Fibroblast of skin of back (primary cell): ENCODE measurements around the gene CDKN2B.

Experiments
- DNase-seq: peaks from one replicate; pipeline ENCODE4 v3.0.0-alpha.2; 2013

The CDKN2B gene

DNA sequence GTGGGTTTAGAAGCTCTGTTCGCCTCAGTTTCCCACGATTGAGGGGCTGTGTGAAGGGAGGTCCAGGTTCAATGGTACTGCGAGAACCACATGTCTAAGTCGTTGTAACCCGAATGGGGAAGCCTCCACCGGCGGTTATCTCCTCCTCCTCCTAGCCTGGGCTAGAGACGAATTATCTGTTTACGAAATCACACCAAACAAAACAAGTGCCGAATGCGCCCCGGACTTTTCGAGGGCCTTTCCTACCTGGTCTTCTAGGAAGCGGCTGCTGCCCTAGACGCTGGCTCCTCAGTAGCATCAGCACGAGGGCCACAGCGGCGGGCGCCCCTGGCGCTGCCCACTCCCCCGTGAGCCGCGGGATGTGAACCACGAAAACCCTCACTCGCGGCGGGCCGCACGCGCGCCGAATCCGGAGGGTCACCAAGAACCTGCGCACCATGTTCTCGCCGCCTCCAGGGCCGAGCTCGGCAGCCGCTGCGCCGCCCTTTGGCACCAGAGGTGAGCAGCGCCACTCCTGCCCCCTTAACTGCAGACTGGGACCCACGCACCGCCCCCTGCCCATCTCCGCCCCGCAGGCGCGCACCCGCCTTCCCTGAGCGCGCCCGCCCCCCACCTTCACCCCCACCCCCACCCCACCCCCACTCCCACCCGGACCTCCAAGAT is 15.1 kb downstream of the CDKN2B start, which contains the start of gene CDKN2A:
Gene CDKN2A (minus strand): TSS at position 500 of the 663 bp plus-strand sequence.
- DNase-seq, result no peak

DNA sequence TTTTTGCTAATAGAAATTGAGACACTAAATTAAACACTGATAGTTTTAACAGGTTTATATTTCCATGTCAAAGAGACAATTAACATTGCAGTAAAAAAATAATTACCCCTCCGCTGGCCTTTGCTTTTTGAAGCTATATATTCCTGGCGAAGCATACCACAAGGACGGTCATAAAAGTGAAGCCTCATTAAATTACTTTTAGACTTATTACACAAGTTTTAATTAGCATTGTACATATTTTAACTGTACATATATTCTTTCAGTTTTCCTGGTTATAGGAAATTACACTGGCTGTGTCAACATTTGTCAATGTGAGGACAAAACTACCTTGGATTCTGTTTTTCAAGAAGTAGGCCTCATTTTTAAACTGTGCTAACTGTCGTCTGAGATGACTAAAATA is 16.1 kb downstream of the CDKN2B start:
- no peak for DNase-seq

DNA sequence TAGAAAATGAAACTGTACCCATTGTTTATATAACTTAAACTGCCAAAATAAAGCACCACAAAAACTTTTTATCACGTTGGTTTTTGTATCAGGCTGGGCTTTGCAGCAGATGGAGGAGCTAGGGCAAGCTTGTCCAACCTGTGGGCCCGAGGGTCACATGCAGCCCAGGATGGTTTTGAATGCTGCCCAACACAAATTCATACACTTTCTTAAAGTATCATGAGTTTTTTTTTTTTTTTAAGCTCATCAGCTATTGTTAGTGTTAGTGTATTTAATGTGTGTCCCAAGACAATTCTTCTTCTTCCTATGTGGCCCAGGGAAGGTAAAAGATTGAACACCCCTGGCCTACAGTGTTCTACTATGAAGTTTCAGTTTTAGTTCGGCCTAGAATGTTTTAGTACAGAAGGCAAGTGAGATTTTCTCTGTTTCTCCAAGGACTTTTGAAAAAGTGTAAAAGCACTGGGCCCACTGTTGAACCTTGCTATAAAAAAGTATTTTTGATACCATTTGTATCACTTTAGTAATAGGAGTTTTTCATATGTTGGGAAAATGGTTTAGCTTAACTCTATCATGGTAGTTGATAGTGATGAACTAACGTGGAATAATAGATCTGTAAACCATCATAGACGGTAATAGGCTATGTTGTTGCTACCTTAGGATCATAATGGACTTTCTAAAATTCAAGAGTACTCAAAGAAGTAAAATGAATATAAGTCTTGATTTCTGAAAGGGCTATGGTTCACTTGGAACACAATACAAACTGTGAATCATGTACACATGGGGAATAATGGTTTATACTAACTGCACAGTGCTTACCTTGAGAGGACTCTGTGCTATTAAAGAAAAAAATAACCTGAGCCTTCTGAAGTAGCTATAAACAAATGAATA is 17.8 kb downstream of the CDKN2B start:
- no peak for DNase-seq

DNA sequence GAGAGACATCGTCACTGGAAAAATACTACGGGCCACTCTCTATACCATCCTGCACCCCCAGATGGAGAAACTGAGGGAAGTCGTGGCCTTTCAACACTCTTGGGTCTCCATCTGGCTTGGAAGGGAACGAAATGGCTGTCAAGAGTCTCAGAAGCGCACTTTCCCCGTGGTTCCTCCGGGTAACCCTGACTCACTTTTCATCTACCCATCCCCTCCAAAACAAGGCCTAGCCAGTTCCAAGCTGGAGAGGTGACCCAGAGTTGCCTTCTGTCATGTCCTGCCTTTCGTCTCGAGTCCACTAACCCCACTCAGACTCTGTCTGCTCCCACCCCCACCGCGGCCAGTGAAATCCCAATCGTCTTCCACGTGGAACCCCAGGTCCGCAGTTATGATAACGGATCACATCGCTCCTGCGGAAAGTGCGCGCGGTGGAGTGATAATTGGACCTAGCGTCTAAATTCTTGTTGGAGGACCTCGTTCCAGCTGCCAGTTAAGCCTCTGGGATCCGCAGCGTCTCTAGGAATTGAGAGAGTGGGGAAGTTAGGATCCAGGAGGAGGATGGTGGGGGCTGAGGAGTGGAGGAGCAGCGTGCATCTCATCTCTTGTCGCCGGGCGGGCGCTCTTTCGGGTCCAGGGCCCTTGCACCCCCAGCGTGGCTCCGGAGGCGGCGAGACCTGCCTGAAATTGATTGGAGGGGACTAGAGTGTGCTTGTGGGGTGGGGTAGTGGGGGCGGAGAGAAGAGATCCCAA is 19.5 kb downstream of the CDKN2B start:
- DNase-seq, result no peak

DNA sequence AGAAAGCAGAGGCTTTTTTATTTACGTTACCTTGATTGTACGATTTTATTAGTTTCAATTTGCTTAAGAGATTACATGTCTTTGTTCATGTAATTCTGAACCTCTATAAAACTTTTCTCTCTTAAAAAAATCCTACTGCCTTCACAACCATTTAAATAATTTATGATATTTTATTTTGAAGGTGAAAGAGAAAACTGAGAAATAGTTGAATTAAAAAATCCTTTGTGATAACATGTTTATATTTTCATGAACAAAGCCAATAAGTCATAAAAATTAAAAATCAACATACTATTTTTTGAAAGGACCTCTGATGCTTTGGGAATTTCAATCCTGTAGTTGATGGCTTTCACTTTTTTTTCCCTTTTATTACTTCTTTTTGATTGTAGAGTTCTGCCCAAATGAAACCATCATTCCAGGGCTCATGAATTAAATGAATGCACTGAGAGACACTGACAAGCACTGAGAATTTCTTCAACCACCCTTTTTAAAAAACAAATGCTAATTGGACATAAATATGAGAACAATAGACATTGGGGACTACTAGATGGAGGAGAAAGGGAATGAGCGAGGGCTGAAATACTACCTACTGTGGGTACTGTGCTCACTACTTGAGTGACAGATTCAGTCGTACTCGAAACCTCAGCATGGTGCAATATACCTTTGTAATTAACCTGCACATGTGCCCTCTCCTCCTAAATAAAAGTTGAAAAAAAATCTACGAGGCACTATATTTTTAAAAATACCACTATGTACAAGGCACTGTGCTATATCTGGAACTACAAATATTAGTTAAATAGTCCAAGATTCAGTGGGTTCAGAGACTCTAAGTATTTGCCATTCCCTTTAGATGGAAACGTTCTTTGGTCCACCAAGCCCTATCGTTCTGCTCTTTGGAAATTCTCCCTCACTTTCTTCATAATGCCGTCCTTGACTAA is 20.8 kb downstream of the CDKN2B start:
- DNase-seq, result no peak

DNA sequence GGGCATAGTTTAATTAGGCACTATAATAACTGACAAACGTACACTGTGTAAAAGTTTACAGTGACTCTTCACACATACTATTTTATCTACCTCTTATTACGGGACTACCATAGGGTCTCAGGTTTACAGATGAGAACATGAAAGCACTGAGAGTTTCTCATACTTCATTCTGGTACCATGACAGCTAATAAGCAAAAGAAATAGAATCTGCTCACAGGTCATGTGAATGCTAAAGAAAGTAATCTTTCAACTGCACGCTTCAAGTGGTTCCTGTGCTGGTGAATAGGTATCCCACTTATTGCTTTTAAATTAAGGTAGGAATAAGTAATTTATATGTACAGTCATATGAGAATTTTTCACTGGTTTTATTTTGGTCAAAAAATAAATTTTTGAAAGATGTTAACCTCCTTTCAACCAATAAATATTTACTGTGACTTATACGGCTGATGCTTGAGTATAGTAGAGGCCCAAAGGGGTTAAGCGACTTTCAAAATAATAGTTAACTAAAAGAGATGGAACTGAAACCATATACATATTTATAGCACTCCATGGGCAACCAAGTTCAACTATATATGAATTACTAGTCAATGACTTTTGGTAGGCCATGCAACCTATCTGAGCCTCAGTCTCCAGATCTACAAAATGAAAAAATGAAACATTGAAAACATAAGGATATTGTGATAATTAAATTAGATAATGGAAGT is 23.0 kb downstream of the CDKN2B start:
- DNase-seq, result no peak

DNA sequence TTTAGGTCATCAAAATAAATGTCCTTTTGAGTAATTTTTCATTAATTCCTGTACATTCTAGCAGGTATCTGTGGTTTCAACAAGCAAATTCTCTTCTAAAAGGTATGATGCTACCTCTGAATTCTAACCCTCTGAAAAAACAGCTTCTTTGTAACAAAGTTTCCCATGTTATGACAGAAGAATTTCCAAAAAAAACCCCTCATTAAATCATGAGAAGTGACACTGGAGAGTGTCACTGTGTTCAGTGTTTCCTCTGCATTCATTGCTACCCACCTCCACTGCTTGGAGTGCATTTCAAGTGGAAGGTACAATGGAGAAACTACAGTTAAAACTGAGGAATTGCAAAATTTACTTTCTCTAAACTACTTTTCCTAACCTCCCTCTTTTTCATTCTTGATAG is 25.0 kb downstream of the CDKN2B start:
- DNase-seq, result no peak

DNA sequence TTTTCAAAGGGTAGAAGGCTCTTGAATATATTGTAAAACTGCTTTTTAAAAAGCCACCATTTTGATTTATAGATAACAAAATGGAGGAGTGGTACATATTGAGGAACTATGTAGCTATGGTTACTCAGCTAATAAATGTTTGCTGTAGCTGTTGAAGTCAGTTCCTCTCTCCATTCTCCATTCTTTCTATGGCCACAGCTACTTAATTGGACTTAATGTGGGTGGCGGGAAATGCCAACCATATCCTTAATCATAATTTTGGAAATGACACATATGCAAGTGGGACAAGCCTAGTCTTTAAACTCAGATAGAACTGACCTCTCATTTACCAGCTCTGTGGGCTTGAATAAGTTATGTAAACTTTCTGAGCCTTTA is 25.6 kb downstream of the CDKN2B start:
- no peak for DNase-seq

DNA sequence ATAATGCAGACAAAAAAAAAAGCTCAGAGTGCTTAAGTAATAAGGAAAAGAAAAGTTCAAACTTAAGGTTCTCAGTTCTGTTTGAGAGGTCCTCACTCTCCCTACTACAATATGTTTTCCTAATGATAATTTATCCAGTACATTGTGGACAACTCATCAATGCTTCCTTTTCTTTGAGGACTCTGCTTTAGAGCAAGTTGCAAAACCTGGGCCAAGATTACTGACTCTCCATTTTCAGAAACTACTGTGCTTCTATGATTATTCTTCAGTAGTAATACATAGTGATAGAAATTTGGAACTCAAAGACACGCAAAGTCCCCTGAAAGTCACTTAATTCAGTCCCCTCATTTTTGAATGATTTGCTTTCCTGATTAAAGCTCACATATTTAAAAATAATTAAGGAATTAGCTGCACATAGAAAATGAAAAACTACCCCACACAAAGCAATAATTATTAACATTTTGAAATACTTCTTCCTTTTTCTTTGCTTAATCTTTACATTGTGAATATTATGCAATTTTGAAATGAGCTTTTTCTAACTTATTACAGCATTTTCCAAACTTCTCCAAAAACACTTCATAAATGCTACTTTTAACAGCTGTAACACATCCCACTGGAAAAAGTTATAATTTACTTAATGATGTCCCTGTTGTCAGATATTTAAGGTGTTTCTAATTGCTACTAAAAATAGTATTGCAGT is 26.1 kb downstream of the CDKN2B start:
- DNase-seq, result no peak

DNA sequence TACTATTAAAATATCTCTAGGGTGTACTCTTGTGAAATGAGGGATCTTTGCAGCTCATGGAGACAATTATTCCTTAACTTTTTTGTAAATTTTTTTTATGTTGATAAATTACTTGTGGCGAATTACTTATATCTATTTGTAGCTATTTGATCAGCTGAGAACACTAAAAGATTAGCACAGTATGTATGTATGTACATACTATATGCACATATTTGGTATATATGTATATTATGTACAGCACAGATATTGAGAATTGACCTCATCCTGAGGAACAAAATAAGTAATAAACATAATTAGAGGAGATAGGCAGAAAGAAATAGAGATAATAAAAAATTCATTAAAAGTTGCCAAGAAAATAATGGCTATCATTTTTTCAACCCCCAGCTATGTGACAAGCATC is 26.7 kb downstream of the CDKN2B start:
- DNase-seq, result no peak

DNA sequence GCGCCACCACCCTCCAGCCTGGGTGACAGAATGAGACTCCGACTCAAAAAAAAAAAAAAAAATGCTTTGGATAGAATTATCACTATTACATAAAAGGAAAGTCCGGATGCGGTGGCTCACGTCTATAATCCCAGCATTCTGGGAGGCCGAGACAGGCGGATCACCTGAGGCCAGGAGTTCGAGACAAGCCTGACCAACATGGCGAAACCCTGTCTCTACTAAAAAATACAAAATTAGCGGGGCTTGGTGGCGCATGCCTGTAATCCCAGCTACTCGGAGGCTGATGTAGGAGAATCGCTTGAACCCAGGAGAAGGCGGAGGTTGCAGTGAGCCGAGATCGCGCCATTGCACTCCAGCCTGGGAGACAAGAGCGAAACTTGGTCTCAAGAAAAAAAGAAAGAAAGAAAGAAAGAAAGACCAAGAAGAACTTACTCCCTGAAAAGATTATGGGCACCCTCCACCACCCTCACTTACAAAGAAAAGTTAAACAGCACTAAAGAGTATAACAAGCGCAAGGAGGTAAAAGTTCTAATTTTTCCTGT is 32.7 kb downstream of the CDKN2B start:
- DNase-seq, result no peak

DNA sequence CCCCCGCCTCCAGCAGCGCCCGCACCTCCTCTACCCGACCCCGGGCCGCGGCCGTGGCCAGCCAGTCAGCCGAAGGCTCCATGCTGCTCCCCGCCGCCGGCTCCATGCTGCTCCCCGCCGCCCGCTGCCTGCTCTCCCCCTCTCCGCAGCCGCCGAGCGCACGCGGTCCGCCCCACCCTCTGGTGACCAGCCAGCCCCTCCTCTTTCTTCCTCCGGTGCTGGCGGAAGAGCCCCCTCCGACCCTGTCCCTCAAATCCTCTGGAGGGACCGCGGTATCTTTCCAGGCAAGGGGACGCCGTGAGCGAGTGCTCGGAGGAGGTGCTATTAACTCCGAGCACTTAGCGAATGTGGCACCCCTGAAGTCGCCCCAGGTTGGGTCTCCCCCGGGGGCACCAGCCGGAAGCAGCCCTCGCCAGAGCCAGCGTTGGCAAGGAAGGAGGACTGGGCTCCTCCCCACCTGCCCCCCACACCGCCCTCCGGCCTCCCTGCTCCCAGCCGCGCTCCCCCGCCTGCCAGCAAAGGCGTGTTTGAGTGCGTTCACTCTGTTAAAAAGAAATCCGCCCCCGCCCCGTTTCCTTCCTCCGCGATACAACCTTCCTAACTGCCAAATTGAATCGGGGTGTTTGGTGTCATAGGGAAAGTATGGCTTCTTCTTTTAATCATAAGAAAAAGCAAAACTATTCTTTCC is 34.2 kb downstream of the CDKN2B start:
- DNase-seq, result no peak

DNA sequence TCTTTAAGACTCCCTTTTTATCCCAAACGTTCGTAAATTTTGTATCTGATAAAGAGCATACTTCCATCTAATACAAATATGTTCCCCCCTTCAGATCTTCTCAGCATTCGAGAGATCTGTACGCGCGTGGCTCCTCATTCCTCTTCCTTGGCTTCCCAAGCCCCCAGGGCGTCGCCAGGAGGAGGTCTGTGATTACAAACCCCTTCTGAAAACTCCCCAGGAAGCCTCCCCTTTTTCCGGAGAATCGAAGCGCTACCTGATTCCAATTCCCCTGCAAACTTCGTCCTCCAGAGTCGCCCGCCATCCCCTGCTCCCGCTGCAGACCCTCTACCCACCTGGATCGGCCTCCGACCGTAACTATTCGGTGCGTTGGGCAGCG is 34.8 kb downstream of the CDKN2B start:
- no peak for DNase-seq

DNA sequence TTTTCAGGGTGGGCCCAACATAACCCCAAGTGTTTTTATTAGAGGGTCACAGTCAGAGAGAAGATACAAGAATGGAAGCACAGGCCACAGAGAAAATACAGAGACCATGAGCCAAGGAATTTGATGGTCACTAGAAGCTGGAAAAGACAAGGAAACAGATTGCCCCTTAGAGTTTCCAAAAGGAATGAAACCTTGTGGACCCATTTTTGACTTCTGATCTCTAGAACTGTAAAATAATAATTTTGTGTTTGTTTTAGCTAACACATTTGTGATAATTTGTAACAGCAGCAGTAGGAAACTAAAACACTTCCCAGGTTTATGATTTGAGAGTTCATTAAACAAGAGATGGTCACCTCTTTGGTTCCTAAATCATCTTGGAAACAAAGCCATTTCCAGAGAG is 36.7 kb downstream of the CDKN2B start:
- no peak for DNase-seq

DNA sequence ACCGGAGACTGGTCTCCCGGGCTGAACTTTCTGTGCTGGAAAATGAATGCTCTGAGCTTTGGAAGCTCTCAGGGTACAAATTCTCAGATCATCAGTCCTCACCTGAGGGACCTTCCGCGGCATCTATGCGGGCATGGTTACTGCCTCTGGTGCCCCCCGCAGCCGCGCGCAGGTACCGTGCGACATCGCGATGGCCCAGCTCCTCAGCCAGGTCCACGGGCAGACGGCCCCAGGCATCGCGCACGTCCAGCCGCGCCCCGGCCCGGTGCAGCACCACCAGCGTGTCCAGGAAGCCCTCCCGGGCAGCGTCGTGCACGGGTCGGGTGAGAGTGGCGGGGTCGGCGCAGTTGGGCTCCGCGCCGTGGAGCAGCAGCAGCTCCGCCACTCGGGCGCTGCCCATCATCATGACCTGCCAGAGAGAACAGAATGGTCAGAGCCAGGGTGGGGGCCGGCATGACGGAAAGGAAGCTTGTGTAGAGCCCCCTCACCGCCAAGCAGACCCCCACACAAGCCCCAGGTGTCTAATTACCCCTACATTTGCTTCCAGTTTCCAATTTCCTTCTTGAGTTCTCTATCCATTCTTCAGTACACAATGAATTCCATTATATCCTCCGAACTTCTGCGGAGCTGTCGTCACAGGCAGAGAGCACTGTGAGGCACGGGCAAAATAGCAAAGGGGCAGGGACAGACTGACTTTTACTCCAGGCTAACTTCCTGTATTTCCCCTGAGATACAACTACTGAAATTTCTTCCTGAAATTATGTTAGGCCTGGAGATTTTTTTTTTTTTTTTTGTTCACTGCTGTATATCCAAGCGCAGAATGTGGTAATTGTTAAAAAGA is 38.1 kb downstream of the CDKN2B start:
- no peak for DNase-seq

DNA sequence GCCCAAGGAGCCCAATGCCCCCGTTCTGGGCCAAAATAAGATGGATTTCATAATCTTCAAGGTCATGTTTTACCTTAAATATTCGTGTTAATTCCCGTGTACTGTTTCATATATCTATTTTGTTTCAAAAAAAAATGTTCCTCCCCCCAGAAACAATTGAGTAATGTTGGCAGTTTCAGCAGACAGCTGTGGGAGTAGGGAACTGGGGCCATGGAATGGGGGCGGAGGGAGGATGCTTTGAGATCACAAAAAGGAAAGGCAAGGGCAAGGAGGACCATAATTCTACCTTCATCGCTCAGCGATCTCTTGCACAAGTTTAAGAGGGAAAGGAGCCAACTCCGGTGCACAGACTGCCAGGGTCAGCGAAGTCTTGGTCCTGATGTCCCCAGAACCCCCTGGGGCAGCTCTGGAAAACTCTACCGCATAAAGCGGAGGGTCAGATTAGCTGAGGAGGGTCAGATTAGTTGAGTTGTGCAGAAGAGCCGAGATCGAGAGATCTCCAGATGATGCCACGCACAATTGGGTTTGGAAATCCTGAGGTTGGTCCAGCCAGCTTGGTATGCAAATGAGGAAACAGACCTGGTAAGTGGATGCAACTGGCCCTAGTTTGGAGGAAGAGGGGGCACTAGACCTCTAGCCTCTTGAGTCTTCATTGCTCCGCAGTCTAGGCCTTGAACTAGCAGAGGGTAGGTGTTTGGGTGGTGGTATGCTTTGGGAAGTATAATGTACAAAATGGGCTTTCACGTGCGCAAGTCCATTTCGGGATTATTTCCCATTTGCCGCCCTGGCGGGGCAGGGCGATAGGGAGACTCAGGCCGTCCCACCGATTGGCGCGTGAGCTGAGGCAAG is 38.9 kb downstream of the CDKN2B start:
- DNase-seq, result no peak

DNA sequence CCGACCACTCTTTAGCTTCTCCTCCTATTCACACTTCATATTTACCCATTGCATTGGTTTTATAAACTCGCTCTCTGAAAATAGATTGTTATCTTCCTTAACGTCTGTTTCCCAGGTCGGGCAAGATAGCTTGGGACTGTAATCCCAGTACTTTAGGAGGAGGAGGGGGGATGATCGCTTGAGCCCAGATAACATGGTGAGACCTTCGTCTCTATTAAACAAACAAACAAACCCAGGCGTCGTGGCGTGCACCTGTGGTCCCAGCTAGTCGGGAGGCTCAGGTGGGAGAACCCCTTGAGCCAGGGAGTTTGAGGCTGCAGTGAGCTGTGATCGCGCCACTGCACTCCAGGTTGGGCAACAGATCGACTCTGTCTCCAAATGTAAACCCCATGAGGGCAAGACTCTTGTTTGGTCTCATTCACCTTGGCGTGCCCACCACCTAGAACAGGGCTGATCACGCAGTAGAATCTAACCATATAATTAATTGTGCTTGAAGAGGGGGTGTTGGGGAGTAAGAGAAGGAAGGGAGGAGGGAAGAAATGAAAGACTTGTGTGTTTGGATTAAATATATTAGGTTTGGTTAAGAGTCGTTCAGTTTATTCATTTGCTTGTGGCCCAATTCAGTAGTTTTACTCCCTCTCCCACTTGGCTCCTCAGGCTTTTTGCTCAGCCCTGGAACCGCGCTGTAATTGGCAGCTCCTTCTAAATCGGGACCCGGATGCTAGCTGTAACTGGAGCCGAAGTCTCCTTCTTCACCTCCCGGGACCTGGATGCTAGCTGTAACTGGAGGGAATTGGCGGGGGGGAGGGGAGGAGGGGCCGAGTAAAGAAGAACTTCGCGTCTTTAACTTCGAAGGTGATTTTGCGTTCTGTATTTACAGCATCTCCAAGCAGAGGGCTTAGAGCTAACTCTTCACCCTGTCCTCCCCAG is 39.8 kb downstream of the CDKN2B start:
- DNase-seq, result no peak
